NT2/D1 (cell line): ENCODE results near the gene SSUH2.

Experiments
- YY1 ChIP-seq: IDR thresholded peaks from 2 replicates; pipeline ENCODE4 v1.6.1; 2011; ENCODE audit not compliant: insufficient read length, insufficient read depth
- ZNF274 ChIP-seq: IDR thresholded peaks from 2 replicates; pipeline ENCODE4 v1.6.1; 2011; ENCODE audit warnings: mild to moderate bottlenecking, low read depth, low read length

DNA sequence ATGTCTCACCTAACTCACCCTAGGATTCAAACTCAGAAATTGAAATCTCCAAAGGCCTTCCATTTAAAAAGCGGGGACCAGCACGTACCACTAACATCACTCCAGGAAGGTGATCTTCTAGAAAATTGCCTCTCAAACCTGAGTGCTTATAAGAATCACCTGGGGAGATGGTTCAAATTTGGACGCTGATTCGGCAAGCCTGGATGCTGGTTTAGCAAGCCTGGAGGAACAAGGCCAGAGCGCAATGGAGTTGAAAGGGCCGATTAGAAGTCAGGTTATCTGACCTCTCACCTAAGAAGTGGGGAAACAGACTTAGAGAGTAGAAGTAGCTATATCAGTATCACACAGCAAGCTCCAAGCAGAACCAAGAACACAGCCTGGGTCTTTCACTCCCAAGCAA, 68.2 kb downstream of the SSUH2 start:
- TF ChIP-seq ZNF274: no peak
- no peak for TF ChIP-seq YY1
